GM19025 (cell line): ENCODE results near the gene WNT9A.
"Not testable (repeated sequence)": the region's sequence is repeated elsewhere in the genome, so short reads cannot be mapped to it uniquely, and the experiment has no call there.

Source experiments
- ATAC-seq: cut with Tn5 transposase; IDR thresholded peaks from one replicate; pipeline ENCODE4 v1.9.1; 2021; ENCODE audit warnings: mild to moderate bottlenecking, low read depth, moderate library complexity; ENCODE audit not compliant: unreplicated experiment

Gene WNT9A

GRCh38 chr1:227889047-227889862, 58.5 kb downstream of the WNT9A start:
- no peak for ATAC-seq

- no peak for ATAC-seq
Observed at GRCh38 chr1:227888404-227889046, 59.2 kb downstream of the WNT9A start.

GRCh38 chr1:227887697-227888403, 59.9 kb downstream of the WNT9A start:
- ATAC-seq = no peak

DNA sequence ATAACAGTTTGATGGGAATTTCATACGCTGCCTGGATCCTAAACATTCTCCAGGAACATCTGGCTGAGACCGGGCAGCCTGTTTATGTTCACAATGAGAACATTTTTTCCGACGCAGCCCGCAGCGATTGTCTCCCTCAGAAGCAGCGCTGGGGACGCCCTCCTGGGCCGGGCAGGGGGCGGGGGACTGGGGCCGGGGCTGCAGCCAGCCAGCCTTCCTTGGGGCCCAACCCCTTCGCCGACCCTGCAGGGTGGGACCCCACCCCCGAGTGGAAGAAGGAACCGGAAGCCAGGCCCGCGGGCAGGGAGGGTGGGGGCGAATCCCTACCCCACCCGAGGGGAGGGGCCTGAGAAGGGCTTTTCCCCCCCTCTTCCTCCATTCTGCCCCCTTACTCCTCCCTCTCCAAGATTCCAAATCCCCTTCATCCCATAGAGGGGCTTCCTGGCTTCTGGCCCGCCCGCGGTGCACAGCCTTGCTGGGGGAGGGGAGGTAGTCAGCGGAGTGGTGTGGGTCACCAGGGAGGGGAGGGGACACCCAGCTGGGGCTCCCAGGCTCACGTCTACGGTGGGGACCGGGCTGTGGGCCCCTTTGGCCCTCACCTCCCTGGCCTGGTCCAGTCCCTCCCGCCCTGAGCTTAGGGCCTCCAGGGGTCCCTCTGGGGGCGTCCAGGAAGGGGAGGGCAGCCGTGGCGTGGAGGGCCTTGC, 60.6 kb downstream of the WNT9A start:
- ATAC-seq = no peak

DNA sequence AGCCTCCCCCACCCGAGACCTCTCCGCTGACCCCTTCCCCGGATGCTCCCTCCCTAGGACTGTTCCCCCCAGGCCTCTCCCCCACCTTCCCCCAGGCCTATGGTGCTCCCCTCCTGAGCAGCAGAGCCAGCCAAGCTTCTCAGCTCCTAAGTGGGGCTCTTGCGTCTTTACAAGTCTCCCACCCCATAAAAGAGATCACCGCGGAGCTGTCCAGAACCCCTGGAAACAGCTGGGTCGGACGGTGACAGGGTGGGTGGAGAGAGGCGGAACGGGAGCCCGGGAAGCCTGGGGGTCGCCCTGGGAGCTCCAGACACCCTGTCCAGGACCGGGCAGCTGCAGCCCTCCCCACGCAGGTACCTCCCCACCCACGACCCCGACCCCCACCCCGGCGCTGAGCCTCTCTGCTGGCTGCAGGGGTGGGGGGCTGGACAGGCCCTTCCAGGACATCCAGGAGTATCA, 61.2 kb downstream of the WNT9A start:
- no peak for ATAC-seq

- no peak for ATAC-seq
Observed at GRCh38 chr1:227885648-227886502, 61.9 kb downstream of the WNT9A start.

DNA sequence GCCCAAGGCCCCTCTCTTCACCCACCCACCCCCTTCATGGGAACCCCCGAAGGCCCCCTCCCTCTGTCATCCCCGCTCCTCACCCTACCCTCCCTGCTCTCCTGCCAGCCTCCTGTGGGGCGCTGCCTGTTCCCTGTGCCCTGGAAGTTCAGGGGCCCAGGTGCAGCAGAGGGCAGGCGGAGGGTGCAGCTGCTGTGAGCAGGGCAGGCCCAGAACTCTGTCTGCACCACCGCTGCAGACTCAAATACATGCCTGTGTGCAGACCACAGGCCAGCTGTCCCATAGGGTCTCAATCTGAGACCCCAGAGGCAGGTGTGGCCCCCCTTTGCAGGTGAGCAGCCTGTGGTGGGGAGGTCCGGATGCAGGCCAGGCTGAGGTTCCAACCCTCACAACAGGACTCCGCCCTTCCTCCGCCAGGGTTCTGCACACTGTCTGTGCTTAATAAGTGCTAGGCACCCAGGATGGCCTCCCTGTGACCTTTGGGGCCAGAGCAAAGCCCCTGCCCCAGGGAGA, 62.5 kb downstream of the WNT9A start:
- no peak for ATAC-seq

- ATAC-seq = no peak
Observed at GRCh38 chr1:227884370-227885134, 63.2 kb downstream of the WNT9A start.

DNA sequence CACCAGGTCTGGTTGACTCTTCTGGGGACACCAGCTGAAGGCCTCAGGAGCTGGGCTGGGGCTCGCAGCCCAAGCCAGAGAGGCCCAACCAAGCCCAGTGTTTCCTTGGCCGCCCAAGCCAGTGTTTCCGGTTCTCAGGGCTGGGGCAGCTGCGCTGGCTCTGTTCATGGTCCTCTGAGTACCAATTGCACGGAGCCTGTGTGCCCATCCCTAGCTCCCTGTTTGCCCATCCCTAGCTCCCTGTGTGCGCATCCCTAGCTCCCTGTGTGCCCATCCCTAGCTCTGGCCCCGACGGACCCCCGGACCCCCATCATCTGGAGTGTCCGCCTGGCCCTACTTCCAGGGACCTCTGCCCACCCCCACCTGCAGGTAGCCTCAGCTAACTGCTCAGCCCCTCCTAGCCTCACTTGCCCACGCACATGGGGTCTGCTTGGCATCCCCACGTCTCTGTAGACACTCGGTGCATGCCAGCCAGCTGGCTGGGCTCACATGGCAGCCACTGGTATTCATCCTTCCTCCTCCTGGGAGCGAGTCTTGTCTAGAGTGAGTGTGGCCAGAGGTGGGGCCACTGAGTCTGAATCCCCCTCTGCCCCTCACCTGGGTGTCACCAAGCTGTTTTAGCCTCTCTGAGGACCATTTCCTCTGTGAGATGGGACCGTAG, 64.0 kb downstream of the WNT9A start:
- ATAC-seq = no peak

GRCh38 chr1:227883073-227883520, 64.6 kb downstream of the WNT9A start:
- ATAC-seq = no peak

DNA sequence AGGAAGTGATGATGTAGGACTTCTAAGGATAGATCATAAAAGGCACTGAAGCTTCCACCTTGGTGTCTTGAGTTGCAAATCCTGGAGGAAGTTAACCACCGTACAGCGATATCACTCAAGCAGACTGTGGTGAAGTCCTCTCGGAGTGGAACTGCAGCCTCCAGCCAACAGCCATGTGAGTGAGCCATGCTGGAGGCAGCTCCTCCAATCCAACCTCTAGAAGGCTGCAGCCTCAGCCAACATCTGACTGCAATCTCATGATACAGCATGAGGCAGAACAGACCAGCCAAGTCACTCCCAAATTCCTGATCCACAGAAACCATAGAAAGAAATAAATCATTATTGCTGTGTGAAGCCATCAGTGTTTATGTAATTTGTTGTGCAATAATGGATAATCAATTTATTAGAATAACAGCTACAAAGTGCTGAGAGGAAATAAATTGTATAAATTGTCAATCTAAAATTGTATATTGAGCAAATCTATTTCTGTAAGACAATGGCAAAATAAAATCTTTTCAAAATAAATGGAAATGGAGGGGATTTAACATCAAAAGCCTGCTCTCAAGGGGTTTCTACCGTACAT, 67.3 kb downstream of the WNT9A start:
- no peak for ATAC-seq

GRCh38 chr1:227877810-227878209, 69.9 kb downstream of the WNT9A start:
- not testable (repeated sequence) for ATAC-seq

DNA sequence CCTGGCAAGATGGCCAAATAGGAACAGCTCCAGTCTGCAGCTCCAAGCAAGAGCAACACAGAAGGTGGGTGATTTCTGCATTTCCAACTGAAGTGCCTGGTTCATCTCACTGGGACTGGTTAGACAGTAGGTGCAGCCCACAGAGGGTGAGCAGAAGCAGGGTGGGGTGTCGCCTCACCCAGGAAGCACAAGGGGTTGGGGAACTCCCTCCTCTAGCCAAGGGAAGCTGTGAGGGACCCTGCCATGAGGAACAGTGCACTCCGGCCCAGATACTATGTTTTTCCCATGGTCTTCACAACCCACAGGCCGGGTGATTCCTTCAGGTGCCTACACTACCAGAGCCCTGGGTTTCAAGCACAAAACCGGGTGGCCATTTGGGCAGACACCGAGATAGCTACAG, 75.8 kb downstream of the WNT9A start:
- not testable (repeated sequence) for ATAC-seq

GRCh38 chr1:227870366-227870765, 77.4 kb downstream of the WNT9A start:
- ATAC-seq = no peak

GRCh38 chr1:227869851-227870305, 77.9 kb downstream of the WNT9A start:
- ATAC-seq = no peak

DNA sequence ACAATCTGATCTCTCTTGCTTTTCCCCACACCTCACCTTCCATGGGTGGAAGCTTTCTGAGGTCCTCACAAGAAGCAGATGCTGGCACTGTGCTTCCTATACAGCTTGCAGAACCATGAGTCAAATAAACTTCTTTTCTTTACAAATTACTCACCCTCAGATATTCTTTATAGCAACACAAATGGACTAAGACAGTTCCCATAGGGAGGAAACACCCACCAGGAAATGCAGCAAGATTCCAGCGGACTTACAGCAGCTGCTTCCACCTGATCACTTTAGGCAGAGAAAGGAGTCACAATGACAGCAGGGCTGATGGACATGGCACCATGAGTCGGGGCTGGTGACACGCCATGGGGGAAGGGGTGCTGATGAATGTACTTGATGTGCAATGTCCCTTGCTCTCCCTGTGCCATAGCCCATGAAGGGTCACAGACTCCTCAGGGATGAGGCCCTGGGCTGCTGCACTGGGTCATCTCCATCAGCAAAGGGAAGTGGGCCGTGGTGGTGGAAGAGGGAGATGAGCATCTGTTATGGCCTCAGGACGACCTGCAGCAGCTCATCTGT, 78.4 kb downstream of the WNT9A start:
- ATAC-seq = no peak
